AG04449 (cell line): Measurements from ENCODE around the gene FARS2.
A peak's percentile ranks its signal among the peaks of the same experiment; 100 is the strongest.

Source experiments
- CTCF ChIA-PET: fragments of 350-600 bp; formaldehyde crosslinking; extraction: SDS; loops from one replicate; lab custom pipeline; 2021; ENCODE audit warnings: antibody characterized with exemption; lab: Yijun Ruan, JAX
- POLR2A ChIA-PET: fragments of 400-600, 350-600 bp; formaldehyde crosslinking; extraction: SDS; loops from one replicate; lab custom pipeline; 2020; ENCODE audit warnings: antibody characterized with exemption, inconsistent platforms; lab: Yijun Ruan, JAX
- DNase-seq: peaks from one replicate; pipeline ENCODE4 v3.0.0-alpha.2; 2010; ENCODE audit warnings: low read depth, low spot score
- H3K4me3 ChIP-seq: 2 replicates; pipeline ENCODE4 v1.5.1; 2011; ENCODE audit warnings: low read depth, mild to moderate bottlenecking, control low read depth, low read length
- TF ChIP-seq, protein P1 (sequence below): IDR thresholded peaks from one replicate; pipeline ENCODE4 v1.5.1; 2011; ENCODE audit warnings: mild to moderate bottlenecking, moderate library complexity, low read length, control low read depth, inconsistent platforms; ENCODE audit not compliant: insufficient read depth; ENCODE audit errors: missing control alignments

The FARS2 gene

GRCh38 chr6:5463690-5464089 lies 202.4 kb downstream of the FARS2 start:
- H3K4me3 ChIP-seq: no peak overlapping the region
- ChIA-PET POLR2A (no interaction called here), CTCF (interaction anchor here (0.9 to 1.7 kb wide), 3 partner anchors 9 to 249 kb away, joined by 3 to 6 read pairs (median 3); no protein-coding TSS in a partner anchor)
- TF ChIP-seq, protein P1, sequence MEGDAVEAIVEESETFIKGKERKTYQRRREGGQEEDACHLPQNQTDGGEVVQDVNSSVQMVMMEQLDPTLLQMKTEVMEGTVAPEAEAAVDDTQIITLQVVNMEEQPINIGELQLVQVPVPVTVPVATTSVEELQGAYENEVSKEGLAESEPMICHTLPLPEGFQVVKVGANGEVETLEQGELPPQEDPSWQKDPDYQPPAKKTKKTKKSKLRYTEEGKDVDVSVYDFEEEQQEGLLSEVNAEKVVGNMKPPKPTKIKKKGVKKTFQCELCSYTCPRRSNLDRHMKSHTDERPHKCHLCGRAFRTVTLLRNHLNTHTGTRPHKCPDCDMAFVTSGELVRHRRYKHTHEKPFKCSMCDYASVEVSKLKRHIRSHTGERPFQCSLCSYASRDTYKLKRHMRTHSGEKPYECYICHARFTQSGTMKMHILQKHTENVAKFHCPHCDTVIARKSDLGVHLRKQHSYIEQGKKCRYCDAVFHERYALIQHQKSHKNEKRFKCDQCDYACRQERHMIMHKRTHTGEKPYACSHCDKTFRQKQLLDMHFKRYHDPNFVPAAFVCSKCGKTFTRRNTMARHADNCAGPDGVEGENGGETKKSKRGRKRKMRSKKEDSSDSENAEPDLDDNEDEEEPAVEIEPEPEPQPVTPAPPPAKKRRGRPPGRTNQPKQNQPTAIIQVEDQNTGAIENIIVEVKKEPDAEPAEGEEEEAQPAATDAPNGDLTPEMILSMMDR: no peak
- DNase-seq: no peak

GRCh38 chr6:5464099-5464885 lies 203.0 kb downstream of the FARS2 start:
- TF ChIP-seq, protein P1: no peak
- no peak overlapping the region for H3K4me3 ChIP-seq
- DNase-seq: no peak
- CTCF ChIA-PET: interaction anchor here (0.7 to 1.8 kb wide), 5 partner anchors 9 to 534 kb away, joined by 3 to 6 read pairs (median 3); no protein-coding TSS in a partner anchor
- POLR2A ChIA-PET: no interaction called here

GRCh38 chr6:5466281-5467136 lies 205.2 kb downstream of the FARS2 start:
- CTCF ChIA-PET: interaction anchor here (0.6 to 6.2 kb wide), 6 partner anchors 10 to 532 kb away, joined by 3 to 86 read pairs (median 3); no protein-coding TSS in a partner anchor
- POLR2A ChIA-PET: no interaction called here
- H3K4me3 ChIP-seq: no peak overlapping the region
- TF ChIP-seq, protein P1: no peak
- peak; percentile 49 for DNase-seq

GRCh38 chr6:5468586-5468985 lies 207.3 kb downstream of the FARS2 start:
- no peak overlapping the region for H3K4me3 ChIP-seq
- DNase-seq: no peak
- CTCF ChIA-PET: interaction anchor here (1.2 to 6.2 kb wide), 5 partner anchors 12 to 538 kb away, joined by 3 to 86 read pairs (median 4); partner anchors contain the start of gene NRN1
- TF ChIP-seq, protein P1: no peak
- POLR2A ChIA-PET: no interaction called here

GRCh38 chr6:5469101-5469846 lies 208.0 kb downstream of the FARS2 start:
- no peak overlapping the region for H3K4me3 ChIP-seq
- POLR2A ChIA-PET: no interaction called here
- TF ChIP-seq, protein P1: no peak
- DNase-seq: no peak
- CTCF ChIA-PET: interaction anchor here (1.2 to 6.2 kb wide), 7 partner anchors 11 to 538 kb away, joined by 3 to 86 read pairs (median 4); partner anchors contain the start of gene NRN1
